Endodermal cell (in vitro differentiated cells): ENCODE measurements around the gene GALNT7. TPM values are rescaled to one million over a fixed set of nuclear protein-coding genes. Genes with fewer than 3 reads are reported as not detected.

ENCODE experiments used
- DNase-seq: peaks from one replicate; pipeline ENCODE4 v3.0.0-alpha.2; 2017
- H3K27ac ChIP-seq: 2 replicates; pipeline ENCODE4 v1.5.1; 2013; ENCODE audit warnings: mild to moderate bottlenecking, low read depth, low read length, moderate library complexity
- H3K27me3 ChIP-seq: 2 replicates; pipeline ENCODE4 v1.6.1; 2013; ENCODE audit warnings: mild to moderate bottlenecking, low read length, moderate library complexity; ENCODE audit not compliant: insufficient read depth, control insufficient read depth, poor library complexity, severe bottlenecking
- H3K36me3 ChIP-seq: 2 replicates; pipeline ENCODE4 v1.7.0; 2013; ENCODE audit warnings: mild to moderate bottlenecking, low read length, moderate library complexity; ENCODE audit not compliant: control insufficient read depth, insufficient read depth
- H3K4me1 ChIP-seq: one replicate; pipeline ENCODE4 v1.7.0; 2013; ENCODE audit warnings: low read length; ENCODE audit not compliant: control insufficient read depth, insufficient read depth
- H3K4me3 ChIP-seq: 2 replicates; pipeline ENCODE4 v1.5.1; 2013; ENCODE audit warnings: mild to moderate bottlenecking, low read length, moderate library complexity
- H3K9ac ChIP-seq: 2 replicates; pipeline ENCODE4 v1.6.1; 2013; ENCODE audit warnings: mild to moderate bottlenecking, low read length, moderate library complexity; ENCODE audit not compliant: poor library complexity, severe bottlenecking; ENCODE audit errors: extremely low read depth
- H3K9me3 ChIP-seq: 2 replicates; pipeline ENCODE4 v1.6.1; 2013; ENCODE audit warnings: mild to moderate bottlenecking, low read length, moderate library complexity; ENCODE audit not compliant: control insufficient read depth
- H3K27ac Mint-ChIP-seq: 2 replicates; pipeline ENCODE4 v1.8.0; 2020; ENCODE audit warnings: mixed read lengths
- H3K27me3 Mint-ChIP-seq: 2 replicates; pipeline ENCODE4 v1.8.0; 2021; ENCODE audit warnings: mild to moderate bottlenecking, mixed read lengths; ENCODE audit not compliant: insufficient read depth
- H3K36me3 Mint-ChIP-seq: 2 replicates; pipeline ENCODE4 v1.8.0; 2020; ENCODE audit warnings: low read depth, mixed read lengths
- H3K4me1 Mint-ChIP-seq: 2 replicates; pipeline ENCODE4 v1.8.0; 2020; ENCODE audit warnings: mixed read lengths
- H3K4me3 Mint-ChIP-seq: 2 replicates; pipeline ENCODE4 v1.8.0; 2020; ENCODE audit warnings: mild to moderate bottlenecking, moderate library complexity, mixed read lengths
- H3K9me3 Mint-ChIP-seq: 2 replicates; pipeline ENCODE4 v1.8.0; 2020; ENCODE audit warnings: mild to moderate bottlenecking, mixed read lengths
- whole genome bisulfite sequencing, 2 experiments: methylation state at CpG; one replicate each; pipeline versions ENCODE4 v1.1.5 to v1.1.7; 2013; ENCODE audit warnings: missing lambda C conversion rate in 2 of 2, mixed read lengths in 1 of 2; ENCODE audit not compliant: insufficient coverage in 1 of 2, insufficient read length in 1 of 2; 5-methylcytosine and 5-hydroxymethylcytosine counted together
- total RNA-seq, 2 donors: library from RNA; stranded (reverse); fragmentation: NEBNext Ultra II Directional in 1 of 2; extraction: Animal tissue kit (Norgen Biotek cat#: 25700) in 1 of 2; gene quantifications; 2 replicates in 1 of 2; 3 replicates in 1 of 2; pipeline ENCODE4 v1.2.1, GENCODE V29; 2021
- TF ChIP-seq, protein P1 (sequence below): fragments of 200-600 bp; sonication (generic); conservative IDR thresholded peaks from 2 replicates; pipeline ENCODE4 v1.5.0; 2021; ENCODE audit warnings: antibody characterized with exemption, mild to moderate bottlenecking

Gene GALNT7
- total RNA-seq, 2 donors from 2014 or later, result 66.1 to 72.1 TPM

DNA sequence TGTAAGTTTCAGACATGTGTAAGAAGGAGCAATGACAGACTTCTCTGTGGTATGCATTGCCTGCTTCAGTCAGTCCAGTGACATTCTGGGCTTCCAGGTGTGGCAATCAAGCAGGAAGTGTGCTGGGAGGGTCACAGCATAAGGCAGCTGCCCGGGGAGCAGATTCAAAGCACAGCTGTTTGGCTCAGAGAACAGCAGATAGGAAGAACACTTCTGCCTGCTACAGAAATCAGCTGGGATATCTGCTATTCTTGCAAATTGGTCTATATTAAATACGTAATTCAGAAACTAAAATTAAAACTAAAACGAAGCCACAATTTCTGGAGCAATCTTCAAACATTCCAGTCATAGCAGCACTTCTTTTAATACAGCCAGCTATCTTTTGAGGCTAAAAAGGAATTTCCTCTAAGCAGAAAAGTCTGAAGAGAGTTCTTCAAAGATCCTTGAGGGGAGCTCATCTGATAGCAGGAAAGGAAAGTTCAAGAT lies 47.5 kb upstream of the GALNT7 start:
- no peak overlapping the region for H3K27ac Mint-ChIP-seq
- no peaks in the 10 kb centered on the region for H3K4me1 ChIP-seq
- H3K9me3 Mint-ChIP-seq, result no peaks in the 10 kb centered on the region
- H3K27ac ChIP-seq, result no peak overlapping the region
- no peaks in the 10 kb centered on the region for H3K27me3 ChIP-seq
- TF ChIP-seq, protein P1, sequence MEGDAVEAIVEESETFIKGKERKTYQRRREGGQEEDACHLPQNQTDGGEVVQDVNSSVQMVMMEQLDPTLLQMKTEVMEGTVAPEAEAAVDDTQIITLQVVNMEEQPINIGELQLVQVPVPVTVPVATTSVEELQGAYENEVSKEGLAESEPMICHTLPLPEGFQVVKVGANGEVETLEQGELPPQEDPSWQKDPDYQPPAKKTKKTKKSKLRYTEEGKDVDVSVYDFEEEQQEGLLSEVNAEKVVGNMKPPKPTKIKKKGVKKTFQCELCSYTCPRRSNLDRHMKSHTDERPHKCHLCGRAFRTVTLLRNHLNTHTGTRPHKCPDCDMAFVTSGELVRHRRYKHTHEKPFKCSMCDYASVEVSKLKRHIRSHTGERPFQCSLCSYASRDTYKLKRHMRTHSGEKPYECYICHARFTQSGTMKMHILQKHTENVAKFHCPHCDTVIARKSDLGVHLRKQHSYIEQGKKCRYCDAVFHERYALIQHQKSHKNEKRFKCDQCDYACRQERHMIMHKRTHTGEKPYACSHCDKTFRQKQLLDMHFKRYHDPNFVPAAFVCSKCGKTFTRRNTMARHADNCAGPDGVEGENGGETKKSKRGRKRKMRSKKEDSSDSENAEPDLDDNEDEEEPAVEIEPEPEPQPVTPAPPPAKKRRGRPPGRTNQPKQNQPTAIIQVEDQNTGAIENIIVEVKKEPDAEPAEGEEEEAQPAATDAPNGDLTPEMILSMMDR, result no peak
- H3K36me3 ChIP-seq, result no peaks in the 10 kb centered on the region
- DNase-seq, result peak; percentile 67
- no peaks in the 10 kb centered on the region for H3K9me3 ChIP-seq
- no peak overlapping the region for H3K9ac ChIP-seq
- H3K4me1 Mint-ChIP-seq, result peaks cover 9% of the 10 kb centered on the region
- no peaks in the 10 kb centered on the region for H3K27me3 Mint-ChIP-seq
- no peaks in the 10 kb centered on the region for H3K36me3 Mint-ChIP-seq
- WGBS, 2 experiments, result 51 to 56% methylated on average over 3 of the region's 3 CpGs
- no peak overlapping the region for H3K4me3 ChIP-seq
- no peak overlapping the region for H3K4me3 Mint-ChIP-seq

GRCh38 chr4:173124209-173124865 lies 44.3 kb upstream of the GALNT7 start:
- Mint-ChIP-seq H3K9me3 (no peaks in the 10 kb centered on the region), H3K27me3 (no peaks in the 10 kb centered on the region), H3K36me3 (no peaks in the 10 kb centered on the region), H3K27ac (no peak overlapping the region), H3K4me3 (no peak overlapping the region), H3K4me1 (no peaks in the 10 kb centered on the region)
- Histone ChIP-seq H3K4me3 (no peak overlapping the region), H3K27me3 (no peaks in the 10 kb centered on the region), H3K9me3 (no peaks in the 10 kb centered on the region), H3K4me1 (no peaks in the 10 kb centered on the region), H3K9ac (no peak overlapping the region), H3K36me3 (no peaks in the 10 kb centered on the region), H3K27ac (no peak overlapping the region)
- no peak for DNase-seq
- TF ChIP-seq, protein P1, result no peak
- 94% methylated on average over 6 to 7 of the region's 7 CpGs for WGBS, 2 experiments

DNA sequence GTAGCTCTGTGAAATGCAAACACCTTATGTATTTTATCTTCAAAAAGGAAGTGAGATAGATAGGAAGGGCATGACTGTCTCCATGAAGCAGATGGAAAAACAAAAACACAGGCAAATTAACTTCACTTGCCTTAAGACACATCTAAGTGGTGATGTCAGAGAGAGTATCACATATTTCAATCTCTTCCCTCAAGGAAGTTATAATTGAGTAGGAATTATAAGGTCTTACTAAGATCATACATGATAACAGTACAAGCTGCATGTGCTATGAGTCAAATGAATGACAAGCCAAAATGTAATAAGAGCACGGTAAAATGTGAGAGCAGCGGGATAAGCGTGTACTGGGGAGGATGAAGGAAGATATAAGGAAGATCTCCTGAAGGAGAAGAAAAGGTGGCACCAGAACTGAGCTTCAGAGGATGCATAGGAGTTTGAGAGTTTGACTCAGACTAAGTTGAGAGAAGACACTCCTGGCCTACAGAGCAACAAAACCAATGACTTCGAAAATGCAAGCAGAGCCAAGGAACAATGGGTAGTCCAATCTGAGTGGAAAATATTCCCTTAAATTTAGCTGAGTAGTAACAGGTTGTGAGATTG lies 43.3 kb upstream of the GALNT7 start:
- Mint-ChIP-seq H3K36me3 (no peaks in the 10 kb centered on the region), H3K9me3 (no peaks in the 10 kb centered on the region), H3K27me3 (no peaks in the 10 kb centered on the region), H3K4me1 (no peaks in the 10 kb centered on the region), H3K27ac (no peak overlapping the region), H3K4me3 (no peak overlapping the region)
- H3K9ac ChIP-seq, result no peak overlapping the region
- no peaks in the 10 kb centered on the region for H3K9me3 ChIP-seq
- H3K27me3 ChIP-seq, result no peaks in the 10 kb centered on the region
- no peak for DNase-seq
- 40 to 87% methylated on average over 1 to 4 of the region's 4 CpGs for WGBS, 2 experiments
- H3K4me1 ChIP-seq, result no peaks in the 10 kb centered on the region
- H3K36me3 ChIP-seq, result no peaks in the 10 kb centered on the region
- H3K4me3 ChIP-seq, result no peak overlapping the region
- H3K27ac ChIP-seq, result no peak overlapping the region
- TF ChIP-seq, protein P1, result no peak
